Activated T-helper 2 cell treated with anti-CD3 and anti-CD28 coated beads, Interferon-gamma antibody, Interleukin-2, Interleukin-4, amounts not matched to agents 10 μg/mL and 5 μg/mL and 100 μg/mL, durations not matched to agents 14 hours and 24 hours and 36 hours (primary cell): Measurements from ENCODE around the gene UST. TPM values are rescaled to one million over a fixed set of nuclear protein-coding genes. Genes with fewer than 3 reads are reported as not detected.
"Not testable (repeated sequence)": the region's sequence is repeated elsewhere in the genome, so short reads cannot be mapped to it uniquely, and the experiment has no call there.

ENCODE experiments used
- DNase-seq: peaks from one replicate; pipeline ENCODE4 v3.0.0; 2021; ENCODE audit warnings: low spot score
- H3K27ac Mint-ChIP-seq: one replicate; pipeline ENCODE4 v1.8.0; 2021; ENCODE audit warnings: mixed read lengths
- H3K27me3 Mint-ChIP-seq: one replicate; pipeline ENCODE4 v1.8.0; 2021; ENCODE audit warnings: low read depth, mixed read lengths
- H3K36me3 Mint-ChIP-seq: one replicate; pipeline ENCODE4 v1.8.0; 2021; ENCODE audit warnings: low read depth, mixed read lengths
- H3K4me1 Mint-ChIP-seq: one replicate; pipeline ENCODE4 v1.8.0; 2021; ENCODE audit warnings: low read depth, mixed read lengths
- H3K4me3 Mint-ChIP-seq: one replicate; pipeline ENCODE4 v1.8.0; 2021; ENCODE audit warnings: low read depth, mild to moderate bottlenecking, moderate library complexity, mixed read lengths
- H3K9me3 Mint-ChIP-seq: one replicate; pipeline ENCODE4 v1.8.0; 2021; ENCODE audit warnings: mixed read lengths
- intact Hi-C: fragments of 100-400 bp; cut with micrococcal nuclease; formaldehyde crosslinking; loops from one replicate; pipeline ENCODE4 v1.15.1; 2023
- total RNA-seq: library from RNA; stranded (reverse); gene quantifications from 2 replicates; pipeline ENCODE4 v1.2.3, GENCODE V29; 2022

UST gene
- total RNA-seq, 1 donor from 2014 or later, result 1.3 TPM

- intact Hi-C loops, result loop anchor here (2.0 kb wide), 1 partner anchor 13 kb away; no protein-coding TSS in a partner anchor
- Mint-ChIP-seq H3K36me3 (peaks cover 49% of the 10 kb centered on the region), H3K27ac (peak overlapping the region; percentile 54), H3K4me3 (no peak overlapping the region), H3K9me3 (peaks cover 48% of the 10 kb centered on the region), H3K27me3 (no peaks in the 10 kb centered on the region), H3K4me1 (peaks cover 52% of the 10 kb centered on the region)
- no peak for DNase-seq
Measured at GRCh38 chr6:149097794-149098193, 351.0 kb downstream of the UST start.

DNA sequence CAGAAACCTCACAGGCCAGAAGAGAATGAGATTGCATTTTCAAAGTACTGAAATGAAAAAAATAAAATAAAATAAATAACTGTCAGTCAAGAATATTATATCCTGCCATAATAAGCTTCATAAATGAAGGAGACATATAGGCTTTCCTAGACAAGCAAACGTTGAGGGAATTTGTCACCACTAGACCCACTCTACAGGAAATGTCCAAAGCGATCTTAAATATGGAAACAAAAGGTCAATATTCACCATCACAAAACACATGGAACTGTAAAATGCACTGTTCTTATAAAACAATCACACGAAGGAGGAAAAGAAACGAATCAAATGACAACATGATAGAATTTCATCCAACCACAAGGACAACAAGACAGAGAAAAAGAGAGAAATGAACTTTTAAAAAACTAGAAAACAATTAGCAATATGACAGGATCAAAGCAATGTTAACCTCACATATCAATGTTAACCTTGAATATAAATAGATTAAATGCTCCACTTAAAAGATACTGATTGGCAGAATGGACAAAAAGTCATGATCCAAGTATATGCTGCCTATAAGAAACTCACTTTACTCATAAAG lies 352.0 kb downstream of the UST start:
- intact Hi-C loops, result no loop called here
- peaks cover 45% of the 10 kb centered on the region for H3K4me1 Mint-ChIP-seq

GRCh38 chr6:149102324-149102723 lies 355.5 kb downstream of the UST start:
- Mint-ChIP-seq H3K9me3 (peaks cover 63% of the 10 kb centered on the region), H3K27ac (no peak overlapping the region), H3K4me3 (no peak overlapping the region), H3K4me1 (peaks cover 13% of the 10 kb centered on the region), H3K36me3 (peaks cover 64% of the 10 kb centered on the region), H3K27me3 (no peaks in the 10 kb centered on the region)
- intact Hi-C loops, result no loop called here
- no peak for DNase-seq

More for the DNA sequence above, 352.0 kb downstream of the UST start:
- Mint-ChIP-seq H3K9me3 (peaks cover 54% of the 10 kb centered on the region), H3K4me3 (no peak overlapping the region), H3K27ac (no peak overlapping the region), H3K36me3 (peaks cover 55% of the 10 kb centered on the region), H3K27me3 (no peaks in the 10 kb centered on the region)
- DNase-seq, result no peak

DNA sequence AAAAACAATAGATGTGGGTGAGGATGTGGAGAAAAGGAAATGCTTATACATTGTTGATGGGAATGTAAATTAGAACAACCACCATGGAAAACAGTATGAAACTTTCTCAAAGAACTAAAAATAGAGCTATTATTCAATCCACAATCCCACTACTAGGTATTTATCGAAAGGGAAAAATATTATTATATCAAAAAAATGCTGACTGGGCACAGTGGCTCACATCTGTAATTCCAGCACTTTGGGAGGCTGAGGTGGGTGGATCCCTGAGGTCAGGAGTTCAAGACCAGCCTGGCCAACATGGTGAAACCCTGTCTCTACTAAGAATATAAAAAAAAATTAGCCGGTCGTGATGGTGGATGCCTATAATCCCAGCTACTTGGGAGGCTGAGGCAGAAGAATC lies 357.1 kb downstream of the UST start:
- H3K4me3 Mint-ChIP-seq, H3K27ac Mint-ChIP-seq, H3K4me1 Mint-ChIP-seq, intact Hi-C loops, H3K27me3 Mint-ChIP-seq, DNase-seq: not testable (repeated sequence)
- peaks cover 47% of the 10 kb centered on the region for H3K9me3 Mint-ChIP-seq
- H3K36me3 Mint-ChIP-seq, result peaks cover 48% of the 10 kb centered on the region

DNA sequence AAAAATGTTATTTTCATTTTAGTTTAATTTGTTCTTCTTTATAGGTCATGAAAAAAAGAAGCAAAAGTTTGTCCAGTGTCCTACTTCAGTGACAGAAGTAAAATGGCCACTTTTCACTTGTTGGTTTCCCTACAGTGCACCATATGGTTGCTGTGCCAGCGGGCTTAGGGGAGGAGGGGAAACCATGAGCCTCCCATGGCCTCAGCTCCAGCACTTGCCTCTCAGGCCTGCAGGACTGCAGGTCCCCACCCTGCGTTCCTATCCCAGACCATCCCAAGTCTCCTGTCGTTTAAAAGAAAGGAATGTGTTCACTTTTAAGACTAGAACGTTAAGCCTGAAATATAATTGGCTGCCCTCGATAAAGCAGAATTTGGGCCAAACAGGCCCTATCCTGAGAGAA lies 360.7 kb downstream of the UST start:
- H3K36me3 Mint-ChIP-seq, result peaks cover 30% of the 10 kb centered on the region
- no peak for DNase-seq
- peaks cover 26% of the 10 kb centered on the region for H3K9me3 Mint-ChIP-seq
- no peak overlapping the region for H3K27ac Mint-ChIP-seq
- peaks cover 25% of the 10 kb centered on the region for H3K4me1 Mint-ChIP-seq
- intact Hi-C loops, result no loop called here
- no peak overlapping the region for H3K4me3 Mint-ChIP-seq
- no peaks in the 10 kb centered on the region for H3K27me3 Mint-ChIP-seq

DNA sequence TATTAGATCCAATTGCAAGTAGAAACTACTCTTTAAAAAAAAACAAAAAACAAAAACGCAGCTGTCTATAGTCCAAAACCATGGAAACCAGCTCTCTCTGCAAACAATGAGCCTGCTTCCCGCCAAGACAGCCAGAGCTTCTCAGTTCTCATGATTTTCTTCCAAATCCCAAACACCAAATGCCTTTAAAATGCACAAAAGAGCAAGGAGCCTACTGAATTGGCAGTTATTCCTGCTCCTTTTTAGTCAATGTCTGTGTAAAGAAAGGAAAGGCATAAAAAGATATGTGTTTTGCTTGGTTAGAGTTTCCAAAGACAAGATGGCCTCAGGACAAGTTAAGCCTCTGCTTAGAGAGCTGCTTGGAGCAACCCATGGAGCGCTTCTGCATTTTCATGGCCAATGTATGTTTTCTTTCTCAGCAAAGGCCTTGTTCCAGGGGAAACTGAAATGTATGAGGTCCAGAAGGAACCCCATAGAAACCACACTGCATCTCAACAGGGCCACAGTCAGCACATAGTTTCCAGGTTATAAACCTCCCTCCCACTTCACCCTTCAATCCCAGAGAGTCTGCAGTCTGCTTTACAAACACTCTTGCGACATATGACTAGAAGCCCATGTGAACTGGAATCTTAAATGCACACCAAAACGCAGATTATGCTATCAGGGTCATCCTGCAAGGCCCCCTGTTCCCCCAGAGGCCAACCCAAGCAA lies 361.4 kb downstream of the UST start:
- DNase-seq, result no peak
- Mint-ChIP-seq H3K4me3 (no peak overlapping the region), H3K27ac (no peak overlapping the region), H3K36me3 (peaks cover 30% of the 10 kb centered on the region), H3K4me1 (peaks cover 32% of the 10 kb centered on the region), H3K27me3 (no peaks in the 10 kb centered on the region), H3K9me3 (peaks cover 19% of the 10 kb centered on the region)
- intact Hi-C loops, result no loop called here

DNA sequence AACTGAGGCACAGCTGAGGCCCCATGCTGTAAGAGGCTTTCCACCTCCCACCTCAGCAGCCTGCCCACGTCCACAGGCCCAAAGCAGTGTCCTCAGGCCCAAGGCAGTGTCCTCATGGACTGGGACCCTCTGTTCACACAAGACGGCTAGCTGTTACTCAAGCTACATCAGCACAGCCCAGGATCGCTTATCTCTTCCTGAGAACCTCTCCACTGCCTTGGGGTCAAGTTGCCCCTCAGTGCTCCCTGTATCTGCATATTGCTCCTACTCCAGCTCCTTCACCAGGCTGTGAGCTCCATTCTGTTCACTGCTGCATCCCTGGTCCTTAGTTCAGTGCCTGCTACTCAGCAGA lies 361.9 kb downstream of the UST start:
- H3K36me3 Mint-ChIP-seq, result peaks cover 33% of the 10 kb centered on the region
- intact Hi-C loops, result no loop called here
- no peak overlapping the region for H3K27ac Mint-ChIP-seq
- no peak for DNase-seq
- H3K9me3 Mint-ChIP-seq, result peaks cover 16% of the 10 kb centered on the region
- no peaks in the 10 kb centered on the region for H3K27me3 Mint-ChIP-seq
- H3K4me1 Mint-ChIP-seq, result peaks cover 36% of the 10 kb centered on the region
- no peak overlapping the region for H3K4me3 Mint-ChIP-seq

DNA sequence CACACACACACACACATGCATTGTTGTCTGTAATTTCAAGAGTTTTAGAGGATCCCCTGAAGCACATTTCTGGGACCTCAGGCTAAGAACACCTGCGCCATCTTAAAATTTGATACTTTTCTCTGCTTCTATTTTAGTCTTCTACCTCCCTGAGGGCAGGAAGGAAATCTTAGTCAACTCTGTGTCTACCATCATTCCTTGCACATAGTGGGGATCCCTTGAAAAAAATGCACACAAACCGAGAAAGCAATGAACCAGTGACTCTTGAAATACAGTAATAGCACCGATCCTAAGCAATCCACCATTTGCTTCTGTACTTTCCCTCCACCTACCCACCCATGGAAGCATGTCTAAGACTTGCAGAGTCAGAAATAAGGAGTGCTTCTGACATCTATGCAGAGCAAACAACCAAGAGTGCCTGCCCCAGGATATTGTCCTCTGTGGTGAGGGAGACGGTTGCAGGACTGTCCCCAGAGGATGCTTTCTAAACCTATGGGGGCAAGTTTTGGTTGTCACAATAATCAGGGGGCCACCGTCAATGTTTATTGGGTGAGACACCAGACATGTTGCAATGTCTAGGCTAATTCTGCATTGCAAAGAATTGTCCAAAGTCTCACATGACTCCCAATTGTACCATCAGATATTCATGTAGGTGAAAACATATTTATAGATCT lies 362.7 kb downstream of the UST start:
- Mint-ChIP-seq H3K36me3 (peaks cover 41% of the 10 kb centered on the region), H3K27me3 (no peaks in the 10 kb centered on the region), H3K4me3 (no peak overlapping the region), H3K27ac (no peak overlapping the region), H3K4me1 (peaks cover 41% of the 10 kb centered on the region), H3K9me3 (peaks cover 15% of the 10 kb centered on the region)
- DNase-seq, result no peak
- intact Hi-C loops, result loop anchor here (2.0 kb wide), 1 partner anchor 13 kb away; no protein-coding TSS in a partner anchor

DNA sequence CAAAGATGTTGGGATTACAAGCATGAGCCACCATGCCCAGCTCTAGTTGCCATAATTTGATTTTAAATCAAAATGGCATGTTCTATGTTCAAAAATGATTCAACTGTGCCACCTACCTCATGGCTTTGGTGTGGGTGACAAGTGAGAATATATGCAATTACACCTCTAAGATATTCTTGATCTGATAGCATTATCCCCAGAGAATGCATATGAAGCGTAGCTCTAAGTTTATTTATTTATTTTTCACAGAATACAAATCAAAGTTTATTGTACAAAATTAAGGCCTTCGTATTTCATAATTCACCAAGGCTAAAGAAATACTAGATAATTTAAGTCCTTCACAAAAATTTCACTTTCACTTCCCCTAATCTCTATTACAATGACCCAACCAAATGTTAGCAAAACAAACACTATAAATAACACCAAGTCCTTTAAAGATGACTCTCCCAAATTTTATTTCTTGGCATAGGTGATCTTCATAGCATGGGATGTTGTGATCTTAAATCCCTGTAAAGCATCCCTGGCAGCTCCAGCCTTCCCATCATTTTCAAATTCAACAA lies 364.8 kb downstream of the UST start:
- Mint-ChIP-seq H3K4me1 (peaks cover 55% of the 10 kb centered on the region), H3K9me3 (peaks cover 8% of the 10 kb centered on the region), H3K27me3 (no peaks in the 10 kb centered on the region), H3K36me3 (peaks cover 33% of the 10 kb centered on the region), H3K4me3 (no peak overlapping the region), H3K27ac (no peak overlapping the region)
- intact Hi-C loops, result loop anchor here (2.0 kb wide), 2 partner anchors 15 to 17 kb away; no protein-coding TSS in a partner anchor
- no peak for DNase-seq

DNA sequence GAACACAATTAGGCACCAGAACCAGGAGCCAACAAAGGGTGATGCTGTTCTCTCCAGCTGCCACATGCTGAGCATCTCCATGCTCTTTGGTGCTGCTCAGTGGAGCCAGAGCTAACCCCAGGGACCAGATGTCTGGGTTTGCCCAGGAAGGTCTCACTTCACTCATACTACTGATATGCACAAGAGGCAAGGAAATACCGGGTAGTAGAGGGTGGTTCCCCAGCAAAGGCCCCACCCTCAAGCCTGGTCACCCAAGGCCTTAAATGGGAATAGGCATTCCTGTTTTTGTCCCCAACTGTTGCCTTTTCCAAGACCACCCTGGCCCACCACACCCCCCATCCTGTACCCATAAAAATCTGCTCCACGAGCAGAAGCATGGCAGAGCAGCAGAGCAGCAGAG lies 366.1 kb downstream of the UST start:
- peaks cover 8% of the 10 kb centered on the region for H3K9me3 Mint-ChIP-seq
- H3K27me3 Mint-ChIP-seq, result no peaks in the 10 kb centered on the region
- intact Hi-C loops, result loop anchor here (2.0 kb wide), 1 partner anchor 16 kb away; no protein-coding TSS in a partner anchor
- DNase-seq, result no peak
- H3K4me3 Mint-ChIP-seq, result no peak overlapping the region
- H3K27ac Mint-ChIP-seq, result peak overlapping the region; percentile 64
- peaks cover 35% of the 10 kb centered on the region for H3K36me3 Mint-ChIP-seq
- H3K4me1 Mint-ChIP-seq, result peaks cover 62% of the 10 kb centered on the region

DNA sequence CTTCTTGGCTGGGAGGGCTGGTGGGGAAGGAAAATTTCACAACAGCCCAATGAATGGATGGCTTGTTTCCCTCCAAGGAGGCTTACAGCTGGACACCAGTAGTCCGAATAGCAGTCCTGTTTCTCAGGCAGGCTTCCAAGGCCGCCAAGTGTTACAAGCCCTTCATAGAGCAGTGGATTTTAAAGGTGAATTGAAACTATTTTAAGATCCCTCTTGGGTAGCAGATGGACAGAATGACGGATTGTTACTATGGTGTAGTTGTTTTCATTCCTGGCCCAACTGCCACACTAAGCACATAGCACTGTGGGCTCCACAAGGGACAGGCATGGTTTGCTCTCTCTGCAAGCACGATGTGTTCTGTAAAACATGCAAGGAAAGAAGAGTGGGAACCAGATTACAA lies 367.3 kb downstream of the UST start:
- Mint-ChIP-seq H3K27ac (no peak overlapping the region), H3K27me3 (no peaks in the 10 kb centered on the region), H3K4me3 (no peak overlapping the region), H3K36me3 (peaks cover 43% of the 10 kb centered on the region), H3K9me3 (peaks cover 8% of the 10 kb centered on the region), H3K4me1 (peaks cover 69% of the 10 kb centered on the region)
- intact Hi-C loops, result no loop called here
- no peak for DNase-seq

GRCh38 chr6:149118737-149119653 lies 372.2 kb downstream of the UST start:
- H3K27ac Mint-ChIP-seq, result peak overlapping the region; percentile 51
- H3K4me3 Mint-ChIP-seq, result no peak overlapping the region
- H3K36me3 Mint-ChIP-seq, result peaks cover 50% of the 10 kb centered on the region
- H3K4me1 Mint-ChIP-seq, result peaks cover 63% of the 10 kb centered on the region
- intact Hi-C loops, result no loop called here
- peaks cover 24% of the 10 kb centered on the region for H3K9me3 Mint-ChIP-seq
- no peaks in the 10 kb centered on the region for H3K27me3 Mint-ChIP-seq
- no peak for DNase-seq
